ENCODE results near the gene RSRC1.

DNA sequence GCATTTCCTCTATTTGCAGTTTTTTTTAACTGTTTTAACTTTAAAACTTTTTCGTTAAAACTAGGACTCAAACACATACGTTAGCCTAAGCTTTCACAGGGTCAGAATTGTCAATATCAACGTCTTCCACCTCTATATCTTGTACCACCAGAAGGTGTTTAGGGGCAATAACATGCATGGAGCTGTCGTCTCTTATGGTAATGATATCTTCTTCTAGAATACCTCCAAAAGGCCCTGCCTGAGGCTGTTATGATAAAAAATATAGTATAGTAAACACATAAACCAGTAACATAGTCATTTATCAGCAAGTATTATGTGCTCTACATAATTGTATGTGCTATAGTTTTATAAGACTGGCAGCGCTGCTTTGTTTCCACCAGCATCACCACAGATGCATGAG, 384.8 kb downstream of the RSRC1 start:
- TF ChIP-seq, protein P1, sequence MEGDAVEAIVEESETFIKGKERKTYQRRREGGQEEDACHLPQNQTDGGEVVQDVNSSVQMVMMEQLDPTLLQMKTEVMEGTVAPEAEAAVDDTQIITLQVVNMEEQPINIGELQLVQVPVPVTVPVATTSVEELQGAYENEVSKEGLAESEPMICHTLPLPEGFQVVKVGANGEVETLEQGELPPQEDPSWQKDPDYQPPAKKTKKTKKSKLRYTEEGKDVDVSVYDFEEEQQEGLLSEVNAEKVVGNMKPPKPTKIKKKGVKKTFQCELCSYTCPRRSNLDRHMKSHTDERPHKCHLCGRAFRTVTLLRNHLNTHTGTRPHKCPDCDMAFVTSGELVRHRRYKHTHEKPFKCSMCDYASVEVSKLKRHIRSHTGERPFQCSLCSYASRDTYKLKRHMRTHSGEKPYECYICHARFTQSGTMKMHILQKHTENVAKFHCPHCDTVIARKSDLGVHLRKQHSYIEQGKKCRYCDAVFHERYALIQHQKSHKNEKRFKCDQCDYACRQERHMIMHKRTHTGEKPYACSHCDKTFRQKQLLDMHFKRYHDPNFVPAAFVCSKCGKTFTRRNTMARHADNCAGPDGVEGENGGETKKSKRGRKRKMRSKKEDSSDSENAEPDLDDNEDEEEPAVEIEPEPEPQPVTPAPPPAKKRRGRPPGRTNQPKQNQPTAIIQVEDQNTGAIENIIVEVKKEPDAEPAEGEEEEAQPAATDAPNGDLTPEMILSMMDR (optimal IDR thresholded peaks at IDR 0.05 in 1 of 3, IDR thresholded peaks at IDR 0.05 in 1 of 3, conservative IDR thresholded peaks at IDR 0.05 in 1 of 3; ENCODE audit: extremely low read depth in 1 of 3, insufficient read depth in 2 of 3, low read length in 3 of 3) = no peak
- no peak for TF ChIP-seq EZH2 (IDR thresholded peaks at IDR 0.05; ENCODE audit: low read length)

Data from keratinocyte (primary cell).